ENCODE data around the gene NEDD4L. TPM values are rescaled to one million over a fixed set of nuclear protein-coding genes. Genes with fewer than 3 reads are reported as not detected.
A peak's percentile ranks its signal among the peaks of the same experiment; 100 is the strongest.

The NEDD4L gene
- total and polyA plus RNA-seq, 12 donors, result 17.8 to 110 (median 37.6) TPM

GRCh38 chr18:58361212-58361611 is 317.2 kb downstream of the NEDD4L start:
- 85 to 89% (median 87%) methylated on average over 5 of the region's 5 CpGs for WGBS, 4 donors
- TF ChIP-seq CTCF (IDR thresholded peaks at IDR 0.05) (no peak), POLR2A (IDR thresholded peaks at IDR 0.05) (no peak)
- Histone ChIP-seq H3K9me3 (replicated peaks in 1 of 3) (no peaks in the 10 kb centered on the region), H3K27me3 (no peaks in the 10 kb centered on the region), H3K4me1 (replicated peaks in 1 of 2) (no peaks in the 10 kb centered on the region), H3K36me3 (replicated peaks in 1 of 2) (peaks cover 0 to 3% of the 10 kb centered on the region in 2 donors), H3K27ac (no peak overlapping the region), H3K4me3 (no peak overlapping the region)
- intact Hi-C loops (cut with DNase I), result no loop called here
- DNase-seq, result no peak

GRCh38 chr18:58362027-58362575 is 318.1 kb downstream of the NEDD4L start:
- H3K27ac ChIP-seq, result peak overlapping the region in 2 of 5 donors; percentile 0 to 12
- 67 to 71% (median 69%) methylated on average over 8 of the region's 8 CpGs for WGBS, 4 donors
- intact Hi-C loops (cut with DNase I), result no loop called here

GRCh38 chr18:58362829-58363271 is 318.8 kb downstream of the NEDD4L start:
- no peak for TF ChIP-seq POLR2A (IDR thresholded peaks at IDR 0.05)
- TF ChIP-seq CTCF (IDR thresholded peaks at IDR 0.05), result no peak
- H3K27me3 ChIP-seq, result no peaks in the 10 kb centered on the region
- H3K27ac ChIP-seq, result peak overlapping the region in 2 of 5 donors; percentile 0 to 12
- 89 to 92% (median 89%) methylated on average over 2 of the region's 2 CpGs for WGBS, 4 donors
- H3K4me3 ChIP-seq, result no peak overlapping the region
- intact Hi-C loops (cut with DNase I), result no loop called here
- peaks cover 0 to 7% of the 10 kb centered on the region in 2 donors for H3K36me3 ChIP-seq (replicated peaks in 1 of 2)
- DNase-seq, result no peak
- no peaks in the 10 kb centered on the region for H3K4me1 ChIP-seq (replicated peaks in 1 of 2)
- H3K9me3 ChIP-seq (replicated peaks in 1 of 3), result no peaks in the 10 kb centered on the region

More at GRCh38 chr18:58362027-58362575, 318.1 kb downstream of the NEDD4L start:
- TF ChIP-seq POLR2A (IDR thresholded peaks at IDR 0.05), result no peak
- TF ChIP-seq CTCF (IDR thresholded peaks at IDR 0.05), result no peak
- no peaks in the 10 kb centered on the region for H3K4me1 ChIP-seq (replicated peaks in 1 of 2)
- DNase-seq, result peak in 2 of 7 donors; percentile 30 to 32
- no peaks in the 10 kb centered on the region for H3K27me3 ChIP-seq
- H3K36me3 ChIP-seq (replicated peaks in 1 of 2), result peaks cover 0 to 7% of the 10 kb centered on the region in 2 donors
- no peak overlapping the region for H3K4me3 ChIP-seq
- H3K9me3 ChIP-seq (replicated peaks in 1 of 3), result no peaks in the 10 kb centered on the region

- no peak for DNase-seq
- WGBS, 4 donors, result 90 to 93% (median 92%) methylated on average over 6 of the region's 6 CpGs
- intact Hi-C loops (cut with DNase I), result no loop called here
- Histone ChIP-seq H3K9me3 (replicated peaks in 1 of 3) (no peaks in the 10 kb centered on the region), H3K4me1 (replicated peaks in 1 of 2) (no peaks in the 10 kb centered on the region), H3K36me3 (replicated peaks in 1 of 2) (peaks cover 0 to 7% of the 10 kb centered on the region in 2 donors), H3K27me3 (no peaks in the 10 kb centered on the region), H3K27ac (no peak overlapping the region), H3K4me3 (no peak overlapping the region)
- TF ChIP-seq CTCF (IDR thresholded peaks at IDR 0.05) (no peak), POLR2A (IDR thresholded peaks at IDR 0.05) (no peak)
Observed at GRCh38 chr18:58363767-58364540, 319.9 kb downstream of the NEDD4L start.

All from adrenal gland (tissue), 12 donors.